CD14-positive monocyte (primary cell): ENCODE data around the gene ADAMTSL3. TPM values are rescaled to one million over a fixed set of nuclear protein-coding genes. Genes with fewer than 3 reads are reported as not detected.

Experiments
- DNase-seq, 3 donors: peaks; one replicate each; pipeline ENCODE4 v3.0.0-alpha.2; 2011 to 2022
- H2AFZ ChIP-seq: 2 replicates; pipeline ENCODE4 v1.6.0; 2012; ENCODE audit warnings: mild to moderate bottlenecking, low read depth, low read length, inconsistent platforms; ENCODE audit not compliant: insufficient read depth, poor library complexity, severe bottlenecking
- H3K27ac ChIP-seq, 2 donors: 1 replicate in 1 of 2; 2 replicates in 1 of 2; pipeline ENCODE4 v1.5.1; 2012 to 2013; ENCODE audit warnings: low read length in 2 of 2, control low read depth in 1 of 2, inconsistent platforms in 1 of 2, low read depth in 1 of 2, mild to moderate bottlenecking in 1 of 2
- H3K27me3 ChIP-seq, 2 donors: one replicate each; pipeline versions ENCODE4 v1.6.0 to v1.6.1; 2011 to 2013; ENCODE audit warnings: low read length in 2 of 2; ENCODE audit not compliant: control insufficient read depth in 2 of 2, insufficient read depth in 2 of 2
- H3K36me3 ChIP-seq, 2 donors: replicated peaks in 1 of 2; 1 replicate in 1 of 2; 2 replicates in 1 of 2; pipeline versions ENCODE4 v1.5.1 to v1.6.1; 2012 to 2013; ENCODE audit warnings: low read length in 2 of 2, control low read depth in 1 of 2, inconsistent platforms in 1 of 2, mild to moderate bottlenecking in 1 of 2; ENCODE audit not compliant: insufficient read depth in 2 of 2, control insufficient read depth in 1 of 2
- H3K4me1 ChIP-seq, 2 donors: 1 replicate in 1 of 2; 2 replicates in 1 of 2; pipeline versions ENCODE4 v1.5.1 to v1.6.1; 2012 to 2013; ENCODE audit warnings: low read length in 2 of 2, control low read depth in 1 of 2, inconsistent platforms in 1 of 2, mild to moderate bottlenecking in 1 of 2, moderate library complexity in 1 of 2; ENCODE audit not compliant: insufficient read depth in 2 of 2, control insufficient read depth in 1 of 2
- H3K4me2 ChIP-seq: replicated peaks from 2 replicates; pipeline ENCODE3; 2012; ENCODE audit warnings: low read length, moderate library complexity, mild to moderate bottlenecking; ENCODE audit not compliant: poor library complexity, severe bottlenecking; ENCODE audit errors: extremely low read depth
- H3K4me3 ChIP-seq, 3 experiments: fragments of 200-600 bp in 1 of 3; sonication (generic) in 1 of 3; replicated peaks in 1 of 3; 1 replicate in 2 of 3; 2 replicates in 1 of 3; pipeline ENCODE4 v1.5.1; 2011 to 2013; ENCODE audit warnings: low read length in 3 of 3, mild to moderate bottlenecking in 3 of 3, control low read depth in 2 of 3, low read depth in 2 of 3, inconsistent platforms in 1 of 3, moderate library complexity in 1 of 3
- H3K79me2 ChIP-seq: 2 replicates; pipeline ENCODE4 v1.6.0; 2012; ENCODE audit warnings: mild to moderate bottlenecking, control low read depth, inconsistent platforms, low read length, moderate library complexity; ENCODE audit not compliant: insufficient read depth
- H3K9ac ChIP-seq: 2 replicates; pipeline ENCODE4 v1.6.0; 2017; ENCODE audit warnings: low read length, mild to moderate bottlenecking; ENCODE audit not compliant: insufficient read depth, poor library complexity, severe bottlenecking
- H3K9me3 ChIP-seq, 2 donors: replicated peaks in 1 of 2; 1 replicate in 1 of 2; 2 replicates in 1 of 2; pipeline versions ENCODE4 v1.5.1 to v1.6.1; 2012 to 2013; ENCODE audit warnings: low read length in 2 of 2, control low read depth in 1 of 2; ENCODE audit not compliant: control insufficient read depth in 1 of 2, insufficient read depth in 1 of 2
- H4K20me1 ChIP-seq: 2 replicates; pipeline ENCODE4 v1.6.0; 2012; ENCODE audit warnings: mild to moderate bottlenecking, low read length, control low read depth, moderate library complexity; ENCODE audit not compliant: insufficient read depth
- H3K27ac Mint-ChIP-seq, 7 donors: one replicate each; pipeline ENCODE4 v1.8.0; 2020; ENCODE audit warnings: mild to moderate bottlenecking in 7 of 7, mixed read lengths in 7 of 7, moderate library complexity in 6 of 7, inconsistent platforms in 2 of 7
- H3K27me3 Mint-ChIP-seq, 3 donors: one replicate each; pipeline ENCODE4 v1.8.0; 2021 to 2022; ENCODE audit warnings: low read depth in 3 of 3, mild to moderate bottlenecking in 3 of 3, mixed read lengths in 3 of 3, moderate library complexity in 3 of 3, inconsistent platforms in 1 of 3
- H3K36me3 Mint-ChIP-seq, 2 donors: one replicate each; pipeline ENCODE4 v1.8.0; 2020; ENCODE audit warnings: mixed read lengths in 2 of 2, inconsistent platforms in 1 of 2, mild to moderate bottlenecking in 1 of 2
- H3K4me1 Mint-ChIP-seq: one replicate; pipeline ENCODE4 v1.8.0; 2020; ENCODE audit warnings: mild to moderate bottlenecking, mixed read lengths
- H3K4me3 Mint-ChIP-seq, 2 donors: one replicate each; pipeline ENCODE4 v1.8.0; 2020; ENCODE audit warnings: mild to moderate bottlenecking in 2 of 2, mixed read lengths in 2 of 2, moderate library complexity in 1 of 2
- H3K9me3 Mint-ChIP-seq, 7 donors: one replicate each; pipeline ENCODE4 v1.8.0; 2020 to 2022; ENCODE audit warnings: mixed read lengths in 7 of 7, mild to moderate bottlenecking in 6 of 7, moderate library complexity in 6 of 7, inconsistent platforms in 2 of 7
- WGBS: methylation state at CpG from one replicate; pipeline ENCODE4 v1.1.5; 2013; ENCODE audit warnings: missing lambda C conversion rate; ENCODE audit not compliant: insufficient coverage; 5-methylcytosine and 5-hydroxymethylcytosine counted together
- intact Hi-C, 2 donors: fragments of 100-400 bp; cut with micrococcal nuclease; formaldehyde crosslinking; loops; one replicate each; pipeline versions ENCODE4 v1.15.0 to v1.15.1; 2023
- polyA plus RNA-seq, 3 donors: library from polyadenylated mRNA; depleted of rRNA in 1 of 3; unstranded in 2 of 3; stranded (reverse) in 1 of 3; fragments of 300-500 nt in 2 of 3; fragments of >200 nt in 1 of 3; fragmentation: Illumina TruSeq in 2 of 3; gene quantifications; 1 replicate in 2 of 3; 2 replicates in 1 of 3; pipeline ENCODE4 v1.2.3, GENCODE V29; 2012 to 2021
- TF ChIP-seq, protein P1 (sequence below): fragments of 200-600 bp; IDR thresholded peaks from one replicate; pipeline ENCODE4 v1.8.0; 2022; ENCODE audit warnings: antibody characterized with exemption, mild to moderate bottlenecking

ADAMTSL3 gene
- polyA plus RNA-seq, 3 donors: not detected

DNA sequence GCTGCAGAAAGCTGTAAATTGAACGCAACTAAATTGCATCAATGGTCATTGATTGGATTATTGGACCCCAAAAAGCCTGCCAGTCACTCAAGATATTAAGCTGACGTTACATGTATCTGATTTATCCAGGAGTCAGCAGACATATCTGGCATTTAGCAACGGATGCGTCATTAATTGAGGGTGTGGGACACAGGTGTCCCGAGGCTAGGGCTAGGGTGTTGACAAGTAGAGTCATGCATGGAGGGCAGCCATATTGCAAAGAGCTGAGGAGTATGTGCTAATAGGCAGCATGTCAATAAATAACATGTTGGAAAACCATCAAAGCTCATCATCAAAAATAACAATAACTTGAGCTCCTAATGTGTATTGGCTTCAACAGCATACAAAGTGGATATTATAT is 347.1 kb downstream of the ADAMTSL3 start:
- WGBS: 97% methylated on average over 5 of the region's 5 CpGs
- no peak overlapping the region for H3K27ac Mint-ChIP-seq
- H2AFZ ChIP-seq: no peak overlapping the region

DNA sequence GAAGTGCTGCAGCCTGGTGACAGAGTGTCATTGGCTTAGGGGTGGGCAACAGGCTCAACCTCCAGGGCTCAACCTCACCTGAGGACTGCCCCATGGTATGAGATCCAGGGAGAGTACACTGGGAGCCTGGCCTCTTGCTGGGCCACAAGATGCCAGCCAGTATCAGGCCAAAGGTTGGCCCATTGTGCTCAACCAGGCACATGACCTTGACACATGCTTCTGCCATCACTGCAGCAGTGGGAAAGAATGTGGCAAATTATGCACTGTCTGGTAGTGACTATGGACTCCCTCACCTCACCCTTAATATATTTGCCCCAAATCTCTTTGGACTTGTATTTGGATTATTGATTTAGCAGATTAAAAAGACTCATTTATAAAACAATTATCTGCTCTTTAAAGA is 347.7 kb downstream of the ADAMTSL3 start:
- intact Hi-C loops: no loop called here

More for the DNA sequence above, 347.1 kb downstream of the ADAMTSL3 start:
- no peaks in the 10 kb centered on the region for H3K36me3 ChIP-seq
- no peak overlapping the region for H3K4me3 ChIP-seq
- H3K4me1 ChIP-seq: no peaks in the 10 kb centered on the region
- H3K4me1 Mint-ChIP-seq: no peaks in the 10 kb centered on the region
- intact Hi-C loops: no loop called here
- H3K4me2 ChIP-seq: no peak overlapping the region
- no peaks in the 10 kb centered on the region for H3K79me2 ChIP-seq
- H4K20me1 ChIP-seq: no peaks in the 10 kb centered on the region
- no peak overlapping the region for H3K9ac ChIP-seq
- H3K9me3 ChIP-seq: no peaks in the 10 kb centered on the region
- peaks cover 0 to 10% (median 7%) of the 10 kb centered on the region in 3 donors for H3K27me3 Mint-ChIP-seq
- no peak overlapping the region for H3K4me3 Mint-ChIP-seq
- no peaks in the 10 kb centered on the region for H3K36me3 Mint-ChIP-seq
- no peak overlapping the region for H3K27ac ChIP-seq
- no peak for DNase-seq
- TF ChIP-seq, protein P1, sequence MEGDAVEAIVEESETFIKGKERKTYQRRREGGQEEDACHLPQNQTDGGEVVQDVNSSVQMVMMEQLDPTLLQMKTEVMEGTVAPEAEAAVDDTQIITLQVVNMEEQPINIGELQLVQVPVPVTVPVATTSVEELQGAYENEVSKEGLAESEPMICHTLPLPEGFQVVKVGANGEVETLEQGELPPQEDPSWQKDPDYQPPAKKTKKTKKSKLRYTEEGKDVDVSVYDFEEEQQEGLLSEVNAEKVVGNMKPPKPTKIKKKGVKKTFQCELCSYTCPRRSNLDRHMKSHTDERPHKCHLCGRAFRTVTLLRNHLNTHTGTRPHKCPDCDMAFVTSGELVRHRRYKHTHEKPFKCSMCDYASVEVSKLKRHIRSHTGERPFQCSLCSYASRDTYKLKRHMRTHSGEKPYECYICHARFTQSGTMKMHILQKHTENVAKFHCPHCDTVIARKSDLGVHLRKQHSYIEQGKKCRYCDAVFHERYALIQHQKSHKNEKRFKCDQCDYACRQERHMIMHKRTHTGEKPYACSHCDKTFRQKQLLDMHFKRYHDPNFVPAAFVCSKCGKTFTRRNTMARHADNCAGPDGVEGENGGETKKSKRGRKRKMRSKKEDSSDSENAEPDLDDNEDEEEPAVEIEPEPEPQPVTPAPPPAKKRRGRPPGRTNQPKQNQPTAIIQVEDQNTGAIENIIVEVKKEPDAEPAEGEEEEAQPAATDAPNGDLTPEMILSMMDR: no peak
- peaks cover 0 to 3% (median 0%) of the 10 kb centered on the region in 7 donors for H3K9me3 Mint-ChIP-seq
- no peaks in the 10 kb centered on the region for H3K27me3 ChIP-seq

More for the DNA sequence above, 347.7 kb downstream of the ADAMTSL3 start:
- Mint-ChIP-seq H3K27me3 (peaks cover 0 to 7% (median 6%) of the 10 kb centered on the region in 3 donors), H3K4me1 (no peaks in the 10 kb centered on the region), H3K36me3 (no peaks in the 10 kb centered on the region), H3K4me3 (no peak overlapping the region), H3K27ac (no peak overlapping the region), H3K9me3 (peaks cover 0 to 3% (median 0%) of the 10 kb centered on the region in 7 donors)
- Histone ChIP-seq H3K4me1 (no peaks in the 10 kb centered on the region), H3K4me3 (no peak overlapping the region), H3K4me2 (no peak overlapping the region), H3K9me3 (no peaks in the 10 kb centered on the region), H3K9ac (no peak overlapping the region), H3K27ac (no peak overlapping the region), H4K20me1 (no peaks in the 10 kb centered on the region), H2AFZ (no peak overlapping the region), H3K27me3 (no peaks in the 10 kb centered on the region), H3K79me2 (no peaks in the 10 kb centered on the region), H3K36me3 (no peaks in the 10 kb centered on the region)
- DNase-seq: no peak
- TF ChIP-seq, protein P1: no peak
